Ovary (tissue), 9 donors: ENCODE results near the gene LMLN. TPM values are rescaled to one million over a fixed set of nuclear protein-coding genes. Genes with fewer than 3 reads are reported as not detected.

ENCODE experiments used
- DNase-seq, 5 donors: peaks; one replicate each; pipeline ENCODE4 v3.0.0-alpha.2; 2019 to 2020
- H3K27ac ChIP-seq, 2 donors: fragments of 200-600 bp; one replicate each; pipeline versions ENCODE4 v1.5.1 to v1.8.0; 2019 to 2022
- H3K27me3 ChIP-seq: fragments of 200-600 bp; one replicate; pipeline ENCODE4 v1.8.0; 2022
- H3K36me3 ChIP-seq: fragments of 200-600 bp; sonication (generic); one replicate; pipeline ENCODE4 v1.5.1; 2019
- H3K4me1 ChIP-seq: one replicate; pipeline ENCODE4 v1.8.1; 2013; ENCODE audit warnings: mild to moderate bottlenecking, moderate library complexity; ENCODE audit not compliant: insufficient read depth
- H3K4me3 ChIP-seq: fragments of 200-600 bp; sonication (generic); one replicate; pipeline ENCODE4 v1.5.1; 2017
- H3K9me3 ChIP-seq, 2 donors: fragments of 200-600 bp in 1 of 2; sonication (generic) in 1 of 2; one replicate each; pipeline versions ENCODE4 v1.5.1 to v1.8.1; 2013 to 2019; ENCODE audit warnings: mild to moderate bottlenecking in 1 of 2, moderate library complexity in 1 of 2
- EP300 ChIP-seq: sonication (generic); formaldehyde crosslinking; IDR thresholded peaks from one replicate; pipeline ENCODE4 v1.6.1; 2017; ENCODE audit warnings: antibody characterized with exemption
- POLR2A ChIP-seq: fragments of 450-650 bp; IDR thresholded peaks from one replicate; pipeline ENCODE4 v1.6.1; 2017; ENCODE audit warnings: antibody characterized with exemption, mild to moderate bottlenecking, moderate library complexity
- WGBS, 3 donors: extraction: QIAGEN DNeasy Blood & Tissue Kit in 1 of 3; methylation state at CpG; one replicate each; pipeline versions ENCODE4 v1.1.5 to v1.1.7; 2013 to 2017; 5-methylcytosine and 5-hydroxymethylcytosine counted together
- intact Hi-C, 4 donors: fragments of 100-400 bp; cut with DNase I; formaldehyde crosslinking; loops; one replicate each; pipeline versions ENCODE4 v1.11.0 to v1.15.1; 2022 to 2023
- polyA plus RNA-seq, 2 donors: library from polyadenylated mRNA; stranded (reverse); fragments of 200-250 nt in 1 of 2; fragments of 350-450 nt in 1 of 2; fragmentation: Illumina TruSeq in 1 of 2; extraction: RNeasy Lipid Tissue Mini Kit (QIAGEN cat#74804) in 1 of 2; gene quantifications; one replicate each; pipeline ENCODE4 v1.2.3, GENCODE V29; 2013 to 2014
- total RNA-seq, 7 donors: library from RNA; depleted of rRNA in 2 of 7; stranded (reverse); fragments of >200 nt in 2 of 7; fragmentation: NEBNext Ultra II Directional in 3 of 7; extraction: Animal tissue kit (Norgen Biotek cat#: 25700) in 3 of 7; gene quantifications; one replicate each; pipeline versions ENCODE4 v1.1.0 to v1.2.4, GENCODE V29; 2016 to 2023
- TF ChIP-seq, protein P1 (sequence below), 3 donors: fragments of 450-650 bp in 2 of 3; fragments of 200-600 bp in 1 of 3; IDR thresholded peaks; one replicate each; pipeline versions ENCODE4 v1.5.1 to v1.8.0; 2016 to 2022; ENCODE audit warnings: antibody characterized with exemption in 3 of 3, mild to moderate bottlenecking in 1 of 3
- donor health status: DM: no; HTN: no; CAD: no; lungs with moderate emphysema.
- donor health status: DM: no; HTN: no; CAD: no.
- donor health status: Bipolar disorder and iron deficiency.
- donor health status: DM: yes; HTN: yes; CAD: no.
- donor health status: DM: no; HTN: no; CAD: no.
- donor health status: DM: yes; HTN: yes; CAD: no.

LMLN gene
- total and polyA plus RNA-seq, 9 donors, result 2.4 to 12.8 (median 7.4) TPM

- WGBS, 3 donors, result 92 to 93% (median 93%) methylated on average over 8 of the region's 8 CpGs
- no peak for DNase-seq
- intact Hi-C loops, result no loop called here
- Histone ChIP-seq H3K27me3 (no peaks in the 10 kb centered on the region), H3K27ac (no peak overlapping the region), H3K4me1 (no peaks in the 10 kb centered on the region), H3K36me3 (no peaks in the 10 kb centered on the region), H3K4me3 (no peak overlapping the region), H3K9me3 (no peaks in the 10 kb centered on the region)
- TF ChIP-seq POLR2A, result no peak
These were observed 70.1 kb downstream of the LMLN start for GRCh38 chr3:198030125-198030524.

DNA sequence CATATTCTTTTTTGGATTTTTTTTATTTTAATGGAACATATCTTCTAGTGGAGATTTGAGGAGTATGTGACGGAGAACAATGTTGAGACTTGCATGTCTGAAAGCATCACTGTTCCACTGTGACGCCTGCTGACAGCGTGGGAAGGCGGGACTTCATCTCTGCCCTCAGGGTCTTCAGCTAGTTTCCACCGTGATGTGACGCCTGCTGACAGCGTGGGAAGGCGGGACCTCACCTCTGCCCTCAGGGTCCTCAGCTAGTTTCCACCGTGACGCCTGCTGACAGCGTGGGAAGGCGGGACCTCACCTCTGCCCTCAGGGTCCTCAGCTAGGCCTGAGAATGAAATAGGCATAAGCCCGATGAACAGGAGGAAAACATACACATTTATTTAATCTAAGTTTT, 70.7 kb downstream of the LMLN start:
- no peak overlapping the region for H3K4me3 ChIP-seq

DNA sequence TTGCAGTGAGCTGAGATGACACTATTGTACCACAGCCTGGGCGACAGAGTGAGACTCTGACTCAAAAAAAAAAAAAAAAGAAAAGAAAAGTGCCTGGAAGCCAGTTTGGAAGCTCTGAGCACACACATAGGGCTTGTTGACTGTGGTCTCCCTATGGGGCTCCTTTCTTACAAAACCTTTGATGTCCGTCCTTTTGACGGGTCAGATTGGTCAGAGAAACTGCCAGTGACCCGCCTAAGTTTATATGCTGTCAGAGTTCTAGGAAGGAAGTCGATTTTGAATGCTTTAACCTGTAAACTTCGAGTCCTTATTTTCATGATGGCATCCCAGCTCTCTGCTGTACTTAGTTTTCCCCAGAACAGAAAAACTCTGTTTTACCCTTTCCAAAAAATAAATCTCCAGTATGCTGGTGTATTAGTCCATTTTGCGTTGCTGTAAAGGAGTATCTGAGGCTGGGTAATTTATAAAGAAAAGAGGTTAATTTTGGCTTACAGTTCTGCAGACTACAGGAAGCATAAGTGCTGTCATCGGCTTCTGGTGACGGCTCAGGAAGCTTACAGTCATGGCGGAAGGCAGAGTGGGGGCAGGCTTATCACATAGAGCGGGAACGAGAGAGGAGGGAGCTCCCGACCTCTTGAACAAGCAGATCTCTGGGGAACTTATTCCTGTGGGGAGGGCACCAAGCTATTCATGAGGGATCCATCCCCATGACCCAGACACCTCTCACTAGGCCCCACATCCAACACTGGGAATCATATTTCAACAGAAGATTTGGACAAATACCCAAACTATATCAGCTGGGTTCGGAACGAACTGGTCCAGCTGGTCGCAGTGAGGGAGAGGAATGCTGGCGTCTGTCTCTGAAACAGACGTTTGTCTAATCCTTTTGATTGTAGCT, 72.3 kb downstream of the LMLN start:
- WGBS, 3 donors, result 58 to 63% (median 59%) methylated on average over 18 of the region's 18 CpGs
- Histone ChIP-seq H3K4me3 (no peak overlapping the region), H3K36me3 (no peaks in the 10 kb centered on the region), H3K9me3 (no peaks in the 10 kb centered on the region), H3K27me3 (no peaks in the 10 kb centered on the region), H3K4me1 (no peaks in the 10 kb centered on the region), H3K27ac (no peak overlapping the region)
- intact Hi-C loops, result no loop called here
- TF ChIP-seq POLR2A (no peak), EP300 (no peak)
- TF ChIP-seq, protein P1, sequence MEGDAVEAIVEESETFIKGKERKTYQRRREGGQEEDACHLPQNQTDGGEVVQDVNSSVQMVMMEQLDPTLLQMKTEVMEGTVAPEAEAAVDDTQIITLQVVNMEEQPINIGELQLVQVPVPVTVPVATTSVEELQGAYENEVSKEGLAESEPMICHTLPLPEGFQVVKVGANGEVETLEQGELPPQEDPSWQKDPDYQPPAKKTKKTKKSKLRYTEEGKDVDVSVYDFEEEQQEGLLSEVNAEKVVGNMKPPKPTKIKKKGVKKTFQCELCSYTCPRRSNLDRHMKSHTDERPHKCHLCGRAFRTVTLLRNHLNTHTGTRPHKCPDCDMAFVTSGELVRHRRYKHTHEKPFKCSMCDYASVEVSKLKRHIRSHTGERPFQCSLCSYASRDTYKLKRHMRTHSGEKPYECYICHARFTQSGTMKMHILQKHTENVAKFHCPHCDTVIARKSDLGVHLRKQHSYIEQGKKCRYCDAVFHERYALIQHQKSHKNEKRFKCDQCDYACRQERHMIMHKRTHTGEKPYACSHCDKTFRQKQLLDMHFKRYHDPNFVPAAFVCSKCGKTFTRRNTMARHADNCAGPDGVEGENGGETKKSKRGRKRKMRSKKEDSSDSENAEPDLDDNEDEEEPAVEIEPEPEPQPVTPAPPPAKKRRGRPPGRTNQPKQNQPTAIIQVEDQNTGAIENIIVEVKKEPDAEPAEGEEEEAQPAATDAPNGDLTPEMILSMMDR (IDR thresholded peaks at IDR 0.05), result no peak
- no peak for DNase-seq

More for the DNA sequence above, 70.7 kb downstream of the LMLN start:
- Histone ChIP-seq H3K27ac (no peak overlapping the region), H3K27me3 (no peaks in the 10 kb centered on the region), H3K4me1 (no peaks in the 10 kb centered on the region), H3K9me3 (no peaks in the 10 kb centered on the region), H3K36me3 (no peaks in the 10 kb centered on the region)
- TF ChIP-seq, protein P1 (IDR thresholded peaks at IDR 0.05), result no peak
- intact Hi-C loops, result no loop called here
- no peak for DNase-seq
- 79 to 82% (median 80%) methylated on average over 13 of the region's 13 CpGs for WGBS, 3 donors

DNA sequence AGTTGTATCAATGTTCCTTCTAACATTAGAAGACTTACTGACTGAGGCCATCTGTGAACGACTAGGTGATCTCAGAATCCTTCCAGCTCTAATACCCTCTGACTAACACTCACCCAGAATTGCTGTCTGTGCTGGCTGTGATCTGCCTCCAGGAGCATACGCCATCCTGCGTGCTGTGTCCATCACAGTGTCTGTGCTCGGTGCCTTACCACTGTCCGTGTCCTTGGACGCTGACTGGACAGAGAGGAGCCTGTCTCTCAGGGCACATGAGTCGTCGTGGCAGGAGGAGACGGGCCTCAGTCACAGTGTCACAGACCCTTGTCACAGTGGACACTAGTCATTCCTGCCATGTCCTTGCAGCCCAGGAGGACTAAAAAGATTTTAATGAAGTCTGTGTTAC, 83.1 kb downstream of the LMLN start:
- H3K9me3 ChIP-seq, result no peaks in the 10 kb centered on the region
- H3K4me3 ChIP-seq, result no peak overlapping the region
- TF ChIP-seq POLR2A, result no peak
- TF ChIP-seq, protein P1 (IDR thresholded peaks at IDR 0.05), result no peak
- no peak for TF ChIP-seq EP300
- H3K36me3 ChIP-seq, result no peaks in the 10 kb centered on the region
- 88 to 93% (median 89%) methylated on average over 9 of the region's 9 CpGs for WGBS, 3 donors
- DNase-seq, result no peak
- intact Hi-C loops, result no loop called here
- no peaks in the 10 kb centered on the region for H3K4me1 ChIP-seq
- H3K27me3 ChIP-seq, result no peaks in the 10 kb centered on the region
- H3K27ac ChIP-seq, result no peak overlapping the region
